Measurements from ENCODE around the gene BLMH.

BLMH gene

GRCh38 chr17:30200106-30200505 lies 91.6 kb downstream of the BLMH start:
- DNase-seq (ENCODE audit: low spot score) = no peak

DNA sequence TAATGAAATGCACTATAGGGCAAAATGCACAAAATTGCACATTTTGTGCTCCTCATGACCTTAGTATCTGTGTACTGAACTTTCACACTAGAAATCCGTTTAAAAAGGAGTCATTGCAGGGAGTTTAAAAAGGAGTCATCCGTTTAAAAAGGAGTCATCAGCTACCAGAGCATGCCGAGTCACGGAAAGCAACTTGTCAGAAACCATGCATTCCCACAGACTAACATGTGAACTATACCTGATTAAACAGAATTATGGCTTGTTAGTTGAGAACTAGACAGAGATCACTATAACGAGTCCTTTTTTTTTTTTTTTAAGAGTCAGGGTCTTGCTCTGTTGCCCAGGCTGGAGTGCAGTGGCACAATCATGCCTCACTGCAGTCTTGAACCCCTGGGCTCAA lies 92.1 kb downstream of the BLMH start:
- no peak for DNase-seq (ENCODE audit: low spot score)

All from cerebellar cortex (tissue), 1 donor.